SH-SY5Y (cell line): Measurements from ENCODE around the gene SYT5.

Source experiments
- GATA2 ChIP-seq: IDR thresholded peaks from 2 replicates; pipeline ENCODE4 v1.6.1; 2011; ENCODE audit warnings: mild to moderate bottlenecking, low read depth, low read length
- GATA3 ChIP-seq: IDR thresholded peaks from 2 replicates; pipeline ENCODE4 v1.6.1; 2011; ENCODE audit warnings: low read depth, mild to moderate bottlenecking, low read length, moderate library complexity

DNA sequence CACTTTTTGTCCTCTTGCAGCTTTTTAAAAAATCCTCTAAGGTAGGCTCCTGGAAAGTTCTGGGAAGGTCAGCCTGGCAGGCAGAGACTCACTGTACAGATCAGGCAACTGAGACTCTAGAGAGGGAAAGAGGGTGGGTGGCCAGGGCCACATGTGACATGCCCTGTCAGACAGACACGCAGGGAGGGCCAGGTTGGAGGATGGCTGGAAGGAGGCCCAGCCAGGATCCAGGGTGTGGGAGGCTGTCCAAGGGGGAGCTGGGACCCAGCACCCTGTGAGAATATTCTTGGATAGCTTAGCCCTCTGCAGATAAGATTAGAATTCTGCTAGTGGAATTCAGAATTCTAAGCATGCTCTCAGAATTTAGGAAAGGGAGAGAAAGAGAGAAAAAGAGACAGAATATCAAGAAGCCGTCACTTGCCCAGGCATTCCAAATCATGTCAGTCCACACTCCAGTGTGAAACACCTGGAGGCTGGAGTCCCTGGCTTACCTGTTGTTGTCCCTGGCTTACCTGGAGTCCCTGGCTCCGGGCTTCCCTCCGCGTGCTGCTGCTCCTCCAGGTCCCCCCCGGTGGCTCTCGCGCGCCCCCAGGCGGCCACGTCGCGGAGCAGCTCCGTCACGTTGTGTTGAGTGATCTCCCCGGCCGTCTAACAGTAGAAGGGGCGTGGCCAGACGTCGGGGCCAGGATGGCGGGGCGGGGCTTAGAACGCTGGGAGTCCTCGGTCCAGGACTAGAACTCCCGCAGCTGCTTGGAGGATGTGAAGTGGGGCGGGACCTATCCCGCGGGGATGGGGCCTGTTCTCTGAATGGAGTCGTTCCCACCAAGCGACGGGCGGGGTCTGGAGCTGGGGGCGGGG, 19.7 kb downstream of the SYT5 start:
- TF ChIP-seq GATA2 (no peak), GATA3 (no peak)
